ENCODE data around the gene DRC3. TPM values are rescaled to one million over a fixed set of nuclear protein-coding genes. Genes with fewer than 3 reads are reported as not detected.

Gene DRC3
- total and polyA plus RNA-seq, 12 donors: 0.55 to 3.0 (median 2.0) TPM

DNA sequence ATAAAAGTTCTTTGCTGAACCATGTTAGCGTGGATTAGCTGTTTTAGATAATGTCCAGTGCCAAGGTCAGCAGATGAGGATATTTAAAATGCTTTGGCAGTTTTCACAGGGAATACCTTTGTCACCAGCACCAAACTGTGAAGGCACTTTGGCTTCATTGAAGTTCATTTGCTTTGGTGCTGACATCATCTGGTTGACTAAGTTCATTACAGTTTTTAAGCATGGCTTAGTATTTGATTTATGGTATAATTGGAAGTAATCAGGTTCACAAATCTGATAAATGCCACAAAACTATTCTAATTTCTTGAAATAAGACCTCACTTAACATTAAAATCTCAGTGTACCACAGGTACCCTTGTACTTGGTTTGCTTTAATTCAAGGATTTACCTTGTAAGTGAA is 70.8 kb downstream of the DRC3 start:
- peaks cover 0 to 36% (median 12%) of the 10 kb centered on the region in 9 donors for H3K36me3 ChIP-seq
- no peaks in the 10 kb centered on the region for H3K9me3 ChIP-seq
- intact Hi-C loops (cut with DNase I): no loop called here
- no peak overlapping the region for H3K27ac ChIP-seq
- ATAC-seq: no peak
- 38 to 61% methylated on average over 1 of the region's 1 CpG for WGBS, 2 donors
- TF ChIP-seq CTCF (IDR thresholded peaks at IDR 0.05): peak in 7 of 9 donors; percentile 1 to 49 (median 36)
- no peaks in the 10 kb centered on the region for H3K27me3 ChIP-seq
- DNase-seq: no peak
- H3K4me1 ChIP-seq: peaks cover 6 to 42% (median 30%) of the 10 kb centered on the region in 9 donors
- no peak overlapping the region for H3K4me3 ChIP-seq

- H3K36me3 ChIP-seq: peaks cover 0 to 42% (median 12%) of the 10 kb centered on the region in 9 donors
- no peaks in the 10 kb centered on the region for H3K27me3 ChIP-seq
- TF ChIP-seq CTCF (IDR thresholded peaks at IDR 0.05): no peak
- DNase-seq: no peak
- intact Hi-C loops (cut with DNase I): no loop called here
- no peak overlapping the region for H3K27ac ChIP-seq
- peaks cover 6 to 41% (median 30%) of the 10 kb centered on the region in 9 donors for H3K4me1 ChIP-seq
- H3K9me3 ChIP-seq: no peaks in the 10 kb centered on the region
- no peak overlapping the region for H3K4me3 ChIP-seq
- WGBS, 2 donors: 85 to 93% methylated on average over 3 of the region's 3 CpGs
- ATAC-seq: no peak
Measured at GRCh38 chr17:18044609-18045008, 71.9 kb downstream of the DRC3 start.

- no peak for ATAC-seq
- WGBS, 2 donors: 76 to 81% methylated on average over 3 of the region's 3 CpGs
Measured at GRCh38 chr17:18045691-18046350, 73.2 kb downstream of the DRC3 start.

DNA sequence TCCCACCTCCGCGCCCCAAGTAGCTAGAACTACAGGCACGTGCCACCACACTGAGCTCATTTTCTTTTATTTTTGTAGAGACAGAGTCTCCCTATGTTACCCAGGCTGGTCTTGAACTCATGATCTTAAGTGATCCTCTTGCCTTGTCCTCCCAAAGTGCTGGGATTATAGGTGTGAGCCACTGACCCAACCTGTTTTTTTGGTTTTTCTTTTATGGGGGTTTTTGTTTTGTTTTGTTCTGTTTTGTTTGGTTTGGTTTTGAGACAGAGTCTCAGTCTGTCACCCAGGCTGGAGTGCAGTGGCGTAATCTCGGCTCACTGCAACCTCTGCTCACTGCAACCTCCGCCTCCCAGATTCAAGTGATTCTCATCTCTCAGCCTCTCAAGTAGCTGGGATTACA is 82.9 kb downstream of the DRC3 start:
- ATAC-seq (no peak), DNase-seq (no peak)
- intact Hi-C loops (cut with DNase I): no loop called here
- Histone ChIP-seq H3K36me3 (peaks cover 0 to 94% (median 30%) of the 10 kb centered on the region in 9 donors), H3K27ac (no peak overlapping the region), H3K27me3 (no peaks in the 10 kb centered on the region), H3K9me3 (no peaks in the 10 kb centered on the region), H3K4me3 (no peak overlapping the region), H3K4me1 (no peaks in the 10 kb centered on the region)
- WGBS, 2 donors: 95 to 96% methylated on average over 6 of the region's 6 CpGs
- no peak for TF ChIP-seq CTCF (IDR thresholded peaks at IDR 0.05)

More at GRCh38 chr17:18045691-18046350, 73.2 kb downstream of the DRC3 start:
- Histone ChIP-seq H3K4me3 (no peak overlapping the region), H3K36me3 (peaks cover 0 to 53% (median 12%) of the 10 kb centered on the region in 9 donors), H3K4me1 (peaks cover 0 to 32% (median 21%) of the 10 kb centered on the region in 9 donors), H3K27ac (no peak overlapping the region), H3K27me3 (no peaks in the 10 kb centered on the region), H3K9me3 (no peaks in the 10 kb centered on the region)
- intact Hi-C loops (cut with DNase I): no loop called here
- no peak for TF ChIP-seq CTCF (IDR thresholded peaks at IDR 0.05)
- no peak for DNase-seq

Measured in heart right ventricle (tissue), 16 donors.